ENCODE measurements around the gene ARID5B. TPM values are rescaled to one million over a fixed set of nuclear protein-coding genes. Genes with fewer than 3 reads are reported as not detected.

Gene ARID5B
- total and polyA plus RNA-seq, 2 donors (not counting 1 experiment from before 2014, with no cell fraction given): 22.4 to 237 TPM

GRCh38 chr10:61895898-61896600 lies 5.5 kb upstream of the ARID5B start:
- no peak for DNase-seq
- Mint-ChIP-seq H3K4me1 (peaks cover 35% of the 10 kb centered on the region), H3K4me3 (no peak overlapping the region), H3K27ac (no peak overlapping the region), H3K9me3 (ENCODE audit: insufficient read depth) (no peaks in the 10 kb centered on the region), H3K27me3 (no peaks in the 10 kb centered on the region)
- Histone ChIP-seq H3K36me3 (replicated peaks in 1 of 2; ENCODE audit: control extremely low read depth in 1 of 2, control insufficient read depth in 1 of 2, extremely low read depth in 1 of 2, insufficient read depth in 2 of 2, low read length in 1 of 2) (no peaks in the 10 kb centered on the region), H3K27me3 (replicated peaks in 1 of 4; ENCODE audit: control extremely low read depth in 1 of 4, control insufficient read depth in 3 of 4, insufficient read depth in 4 of 4, low read length in 3 of 4) (no peaks in the 10 kb centered on the region), H3K4me3 (ENCODE audit: control extremely low read depth in 1 of 5, extremely low read depth in 1 of 5, insufficient read depth in 1 of 5, low read depth in 2 of 5, low read length in 4 of 5) (no peak overlapping the region), H3K79me2 (ENCODE audit: control insufficient read depth, insufficient read depth, low read length) (peaks cover 20% of the 10 kb centered on the region), H3K4me1 (ENCODE audit: control insufficient read depth in 2 of 2, insufficient read depth in 2 of 2, low read length in 2 of 2) (peaks cover 29 to 33% of the 10 kb centered on the region in 2 donors), H3K4me2 (replicated peaks; ENCODE audit: low read depth, low read length, poor library complexity, severe bottlenecking) (no peak overlapping the region), H3K9me3 (ENCODE audit: control extremely low read depth in 1 of 3, control insufficient read depth in 2 of 3, insufficient read depth in 1 of 3, low read length in 2 of 3) (peaks cover 0 to 4% (median 0%) of the 10 kb centered on the region in 3 donors), H3K27ac (ENCODE audit: low read length in 2 of 2) (no peak overlapping the region), H2AFZ (ENCODE audit: insufficient read depth, low read depth, low read length, poor library complexity, severe bottlenecking) (no peak overlapping the region), H4K20me1 (ENCODE audit: control insufficient read depth, insufficient read depth, low read length, poor library complexity, severe bottlenecking) (no peaks in the 10 kb centered on the region), H3K9ac (ENCODE audit: low read length) (no peak overlapping the region)
- WGBS (ENCODE audit: insufficient coverage): no CpG with 5 or more reads among the region's 6 CpGs
- intact Hi-C loops (cut with micrococcal nuclease): no loop called here
- no peak for TF ChIP-seq CTCF (IDR thresholded peaks at IDR 0.05)
- no peak for TF ChIP-seq EZH2 (IDR thresholded peaks at IDR 0.05; ENCODE audit: borderline replicate concordance, insufficient read depth, low read depth, low read length, poor library complexity, severe bottlenecking)
- ChIA-PET POLR2A (interaction anchor here (0.6 kb wide), 1 partner anchor 125 kb away, joined by 3 read pairs; no protein-coding TSS in a partner anchor), CTCF (interaction anchor here (0.6 to 7.8 kb wide), 30 partner anchors 8 to 373 kb away, joined by 3 to 110 read pairs (median 4); no protein-coding TSS in a partner anchor)
- no peak for ATAC-seq (ENCODE audit: low read depth)

Measured in B cell (primary cell).